Esophagus muscularis mucosa (tissue), 3 donors: ENCODE results near the gene BICDL1.

Experiments used
- POLR2AphosphoS5 ChIP-seq, 2 donors: sonication (generic); formaldehyde crosslinking; IDR thresholded peaks; one replicate each; pipeline ENCODE4 v1.6.1; 2017; ENCODE audit warnings: antibody characterized with exemption in 2 of 2
- TF ChIP-seq, protein P1 (sequence below), 3 experiments: fragments of 200-600 bp in 2 of 3; fragments of 450-650 bp in 1 of 3; sonication (generic) in 2 of 3; IDR thresholded peaks; one replicate each; pipeline ENCODE4 v1.5.1; 2017 to 2019; ENCODE audit warnings: antibody characterized with exemption in 3 of 3, mild to moderate bottlenecking in 2 of 3, moderate library complexity in 1 of 3

DNA sequence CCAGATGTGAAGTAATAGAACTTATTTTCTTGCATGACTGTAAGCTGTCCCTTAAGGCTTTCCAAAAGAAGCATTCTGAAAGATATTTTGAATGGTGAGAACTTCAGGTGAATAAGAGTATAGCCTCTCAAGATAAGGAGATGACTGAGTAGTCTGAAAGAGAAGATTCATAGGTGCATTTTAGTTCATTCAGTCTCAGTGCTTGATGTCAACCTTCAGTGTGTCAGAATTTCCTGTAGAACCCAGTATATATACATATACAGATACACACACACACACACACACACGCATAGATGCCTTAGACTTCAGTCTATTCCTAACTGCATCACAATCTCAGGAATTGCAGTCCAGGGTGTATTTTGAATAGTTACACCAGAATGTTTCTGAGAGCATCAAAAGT, 7.4 kb downstream of the BICDL1 start:
- no peak for TF ChIP-seq POLR2AphosphoS5 (IDR thresholded peaks at IDR 0.05)
- TF ChIP-seq, protein P1, sequence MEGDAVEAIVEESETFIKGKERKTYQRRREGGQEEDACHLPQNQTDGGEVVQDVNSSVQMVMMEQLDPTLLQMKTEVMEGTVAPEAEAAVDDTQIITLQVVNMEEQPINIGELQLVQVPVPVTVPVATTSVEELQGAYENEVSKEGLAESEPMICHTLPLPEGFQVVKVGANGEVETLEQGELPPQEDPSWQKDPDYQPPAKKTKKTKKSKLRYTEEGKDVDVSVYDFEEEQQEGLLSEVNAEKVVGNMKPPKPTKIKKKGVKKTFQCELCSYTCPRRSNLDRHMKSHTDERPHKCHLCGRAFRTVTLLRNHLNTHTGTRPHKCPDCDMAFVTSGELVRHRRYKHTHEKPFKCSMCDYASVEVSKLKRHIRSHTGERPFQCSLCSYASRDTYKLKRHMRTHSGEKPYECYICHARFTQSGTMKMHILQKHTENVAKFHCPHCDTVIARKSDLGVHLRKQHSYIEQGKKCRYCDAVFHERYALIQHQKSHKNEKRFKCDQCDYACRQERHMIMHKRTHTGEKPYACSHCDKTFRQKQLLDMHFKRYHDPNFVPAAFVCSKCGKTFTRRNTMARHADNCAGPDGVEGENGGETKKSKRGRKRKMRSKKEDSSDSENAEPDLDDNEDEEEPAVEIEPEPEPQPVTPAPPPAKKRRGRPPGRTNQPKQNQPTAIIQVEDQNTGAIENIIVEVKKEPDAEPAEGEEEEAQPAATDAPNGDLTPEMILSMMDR (IDR thresholded peaks at IDR 0.05), result no peak
